WTC11 (cell line): ENCODE measurements around the gene THUMPD3. TPM values are rescaled to one million over a fixed set of nuclear protein-coding genes. Genes with fewer than 3 reads are reported as not detected.

Experiments used
- ATAC-seq: fragments of 200-7000 bp; cut with Tn5 transposase; 2 replicates; pipeline ENCODE4 v1.10.0; 2021; ENCODE audit warnings: mild to moderate bottlenecking, moderate library complexity
- CTCF ChIA-PET: fragments of 300-600 bp; sonication (Branson Sonifier 250); formaldehyde crosslinking; loops from one replicate; lab custom pipeline; 2021; ENCODE audit warnings: antibody characterized with exemption; lab: Charles Lee
- POLR2A ChIA-PET: fragments of 350-600 bp; sonication (Branson Sonifier 250); formaldehyde crosslinking; loops from one replicate; lab custom pipeline; 2021; ENCODE audit warnings: antibody characterized with exemption; lab: Charles Lee
- DNase-seq: peaks from one replicate; pipeline ENCODE4 v3.0.0; 2021; ENCODE audit warnings: low spot score
- H3K27ac Mint-ChIP-seq: 2 replicates; pipeline ENCODE4 v1.8.0; 2021; ENCODE audit warnings: mixed read lengths
- H3K27me3 Mint-ChIP-seq: 2 replicates; pipeline ENCODE4 v1.8.0; 2021; ENCODE audit warnings: low read depth, mild to moderate bottlenecking, moderate library complexity, mixed read lengths
- H3K36me3 Mint-ChIP-seq: 2 replicates; pipeline ENCODE4 v1.8.0; 2021; ENCODE audit warnings: mixed read lengths
- H3K4me1 Mint-ChIP-seq: 2 replicates; pipeline ENCODE4 v1.8.0; 2022; ENCODE audit warnings: mixed read lengths
- H3K4me3 Mint-ChIP-seq: 2 replicates; pipeline ENCODE4 v1.8.0; 2021; ENCODE audit warnings: mild to moderate bottlenecking, moderate library complexity, mixed read lengths
- H3K9me3 Mint-ChIP-seq: 2 replicates; pipeline ENCODE4 v1.8.0; 2021; ENCODE audit warnings: mixed read lengths
- AFF4 ChIP-seq: sonication (generic); formaldehyde crosslinking; IDR thresholded peaks from 2 replicates; pipeline ENCODE4 v1.8.1; 2023; ENCODE audit warnings: mild to moderate bottlenecking, missing genetic modification reagents, borderline replicate concordance
- ARID4B ChIP-seq: sonication (generic); formaldehyde crosslinking; IDR thresholded peaks from 2 replicates; pipeline ENCODE4 v1.8.0; 2023; ENCODE audit warnings: missing genetic modification reagents, mild to moderate bottlenecking, borderline replicate concordance
- CBFB ChIP-seq: sonication (generic); formaldehyde crosslinking; IDR thresholded peaks from 2 replicates; pipeline ENCODE4 v1.8.1; 2022; ENCODE audit warnings: mild to moderate bottlenecking, low read depth, missing genetic modification reagents
- CREB1 ChIP-seq: sonication (generic); formaldehyde crosslinking; IDR thresholded peaks from 2 replicates; pipeline ENCODE4 v1.8.0; 2023; ENCODE audit warnings: mild to moderate bottlenecking, missing genetic modification reagents
- FOXP1 ChIP-seq: sonication (generic); formaldehyde crosslinking; IDR thresholded peaks from 2 replicates; pipeline ENCODE4 v1.8.0; 2022; ENCODE audit warnings: missing genetic modification reagents, mild to moderate bottlenecking, moderate library complexity, borderline replicate concordance
- JUN ChIP-seq: sonication (generic); formaldehyde crosslinking; IDR thresholded peaks from 2 replicates; pipeline ENCODE4 v1.8.0; 2023; ENCODE audit warnings: mild to moderate bottlenecking, missing genetic modification reagents
- MYBL2 ChIP-seq: sonication (generic); formaldehyde crosslinking; IDR thresholded peaks from 2 replicates; pipeline ENCODE4 v1.8.1; 2023; ENCODE audit warnings: mild to moderate bottlenecking, moderate library complexity, missing genetic modification reagents
- NFYB ChIP-seq: sonication (generic); formaldehyde crosslinking; conservative IDR thresholded peaks from 2 replicates; pipeline ENCODE4 v1.8.0; 2022; ENCODE audit warnings: low read depth, missing genetic modification reagents
- SMAD3 ChIP-seq: sonication (generic); formaldehyde crosslinking; IDR thresholded peaks from 2 replicates; pipeline ENCODE4 v1.8.0; 2022; ENCODE audit warnings: missing genetic modification reagents, mild to moderate bottlenecking, borderline replicate concordance
- SOX15 ChIP-seq: fragments of 250-450 bp; sonication (Bioruptor Pico); IDR thresholded peaks from 2 replicates; pipeline ENCODE4 v1.9.0; 2021; ENCODE audit warnings: mild to moderate bottlenecking
- TCF7 ChIP-seq: sonication (generic); formaldehyde crosslinking; IDR thresholded peaks from 2 replicates; pipeline ENCODE4 v1.8.0; 2022; ENCODE audit warnings: mild to moderate bottlenecking, low read depth, missing genetic modification reagents, moderate library complexity
- TP53 ChIP-seq: sonication (generic); formaldehyde crosslinking; IDR thresholded peaks from 2 replicates; pipeline ENCODE4 v1.8.1; 2023; ENCODE audit warnings: mild to moderate bottlenecking, missing genetic modification reagents
- USF1 ChIP-seq: sonication (generic); formaldehyde crosslinking; IDR thresholded peaks from 2 replicates; pipeline ENCODE4 v1.8.0; 2022; ENCODE audit warnings: mild to moderate bottlenecking, missing genetic modification reagents
- ZNF263 ChIP-seq: sonication (generic); formaldehyde crosslinking; IDR thresholded peaks from 2 replicates; pipeline ENCODE4 v1.8.1; 2022; ENCODE audit warnings: low read depth, mild to moderate bottlenecking, moderate library complexity, missing genetic modification reagents
- total RNA-seq: library from RNA; stranded (reverse); gene quantifications from 3 replicates; pipeline ENCODE4 v1.2.3, GENCODE V29; 2021
- TF ChIP-seq, protein P1 (sequence below): sonication (generic); formaldehyde crosslinking; IDR thresholded peaks from 2 replicates; pipeline ENCODE4 v1.8.0; 2023; ENCODE audit warnings: mild to moderate bottlenecking, missing genetic modification reagents
- TF ChIP-seq, protein P2 (sequence below): sonication (generic); formaldehyde crosslinking; IDR thresholded peaks from 2 replicates; pipeline ENCODE4 v1.8.0; 2022; ENCODE audit warnings: mild to moderate bottlenecking, missing genetic modification reagents
- TF ChIP-seq, protein P3 (sequence below): sonication (generic); formaldehyde crosslinking; IDR thresholded peaks from 2 replicates; pipeline ENCODE4 v1.8.1; 2023; ENCODE audit warnings: mild to moderate bottlenecking, missing genetic modification reagents

THUMPD3 gene
- total RNA-seq, 1 experiment from 2014 or later, result 67.5 TPM

GRCh38 chr3:9397332-9397905 lies 34.6 kb downstream of the THUMPD3 start, which contains the start of gene SETD5:
Gene SETD5, plus strand, starts transcription at chr3:9397615. Its CDS starts 31,324 bp downstream, at chr3:9428939.
- peak; percentile 99 for DNase-seq
- TF ChIP-seq ARID4B (CRISPR knock-in tag) (no peak), MYBL2 (CRISPR knock-in tag) (0 out of 2 replicates have a peak, but pooled peaks have one; percentile 11), SOX15 (CRISPR knock-in tag) (no peak), CBFB (CRISPR knock-in tag) (0 out of 2 replicates have a peak, but pooled peaks have one; percentile 70), NFYB (CRISPR knock-in tag) (peak; percentile 63), SMAD3 (CRISPR knock-in tag) (no peak), TP53 (CRISPR knock-in tag) (peak; percentile 37; the same call in 1 of the 2 replicates), ZNF263 (no peak)
- TF ChIP-seq, protein P1, sequence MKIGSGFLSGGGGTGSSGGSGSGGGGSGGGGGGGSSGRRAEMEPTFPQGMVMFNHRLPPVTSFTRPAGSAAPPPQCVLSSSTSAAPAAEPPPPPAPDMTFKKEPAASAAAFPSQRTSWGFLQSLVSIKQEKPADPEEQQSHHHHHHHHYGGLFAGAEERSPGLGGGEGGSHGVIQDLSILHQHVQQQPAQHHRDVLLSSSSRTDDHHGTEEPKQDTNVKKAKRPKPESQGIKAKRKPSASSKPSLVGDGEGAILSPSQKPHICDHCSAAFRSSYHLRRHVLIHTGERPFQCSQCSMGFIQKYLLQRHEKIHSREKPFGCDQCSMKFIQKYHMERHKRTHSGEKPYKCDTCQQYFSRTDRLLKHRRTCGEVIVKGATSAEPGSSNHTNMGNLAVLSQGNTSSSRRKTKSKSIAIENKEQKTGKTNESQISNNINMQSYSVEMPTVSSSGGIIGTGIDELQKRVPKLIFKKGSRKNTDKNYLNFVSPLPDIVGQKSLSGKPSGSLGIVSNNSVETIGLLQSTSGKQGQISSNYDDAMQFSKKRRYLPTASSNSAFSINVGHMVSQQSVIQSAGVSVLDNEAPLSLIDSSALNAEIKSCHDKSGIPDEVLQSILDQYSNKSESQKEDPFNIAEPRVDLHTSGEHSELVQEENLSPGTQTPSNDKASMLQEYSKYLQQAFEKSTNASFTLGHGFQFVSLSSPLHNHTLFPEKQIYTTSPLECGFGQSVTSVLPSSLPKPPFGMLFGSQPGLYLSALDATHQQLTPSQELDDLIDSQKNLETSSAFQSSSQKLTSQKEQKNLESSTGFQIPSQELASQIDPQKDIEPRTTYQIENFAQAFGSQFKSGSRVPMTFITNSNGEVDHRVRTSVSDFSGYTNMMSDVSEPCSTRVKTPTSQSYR, result 0 out of 2 replicates have a peak, but pooled peaks have one; percentile 4
- Mint-ChIP-seq H3K4me1 (peaks cover 54% of the 10 kb centered on the region), H3K27me3 (no peaks in the 10 kb centered on the region), H3K9me3 (no peaks in the 10 kb centered on the region), H3K4me3 (peak within 1 kb of the TSS; percentile 100), H3K36me3 (peaks cover 32% of the 10 kb centered on the region), H3K27ac (peak within 1 kb of the TSS; percentile 100)
- ATAC-seq, result peak; percentile 67
- CTCF ChIA-PET, result interaction anchor here (0.8 to 3.7 kb wide), 4 partner anchors 25 to 409 kb away, joined by 3 to 13 read pairs (median 6); no protein-coding TSS in a partner anchor
- POLR2A ChIA-PET, result interaction anchor here (0.5 to 4.6 kb wide), 9 partner anchors 10 to 334 kb away, joined by 3 to 36 read pairs (median 4); partner anchors contain the start of genes BRPF1 and THUMPD3

DNA sequence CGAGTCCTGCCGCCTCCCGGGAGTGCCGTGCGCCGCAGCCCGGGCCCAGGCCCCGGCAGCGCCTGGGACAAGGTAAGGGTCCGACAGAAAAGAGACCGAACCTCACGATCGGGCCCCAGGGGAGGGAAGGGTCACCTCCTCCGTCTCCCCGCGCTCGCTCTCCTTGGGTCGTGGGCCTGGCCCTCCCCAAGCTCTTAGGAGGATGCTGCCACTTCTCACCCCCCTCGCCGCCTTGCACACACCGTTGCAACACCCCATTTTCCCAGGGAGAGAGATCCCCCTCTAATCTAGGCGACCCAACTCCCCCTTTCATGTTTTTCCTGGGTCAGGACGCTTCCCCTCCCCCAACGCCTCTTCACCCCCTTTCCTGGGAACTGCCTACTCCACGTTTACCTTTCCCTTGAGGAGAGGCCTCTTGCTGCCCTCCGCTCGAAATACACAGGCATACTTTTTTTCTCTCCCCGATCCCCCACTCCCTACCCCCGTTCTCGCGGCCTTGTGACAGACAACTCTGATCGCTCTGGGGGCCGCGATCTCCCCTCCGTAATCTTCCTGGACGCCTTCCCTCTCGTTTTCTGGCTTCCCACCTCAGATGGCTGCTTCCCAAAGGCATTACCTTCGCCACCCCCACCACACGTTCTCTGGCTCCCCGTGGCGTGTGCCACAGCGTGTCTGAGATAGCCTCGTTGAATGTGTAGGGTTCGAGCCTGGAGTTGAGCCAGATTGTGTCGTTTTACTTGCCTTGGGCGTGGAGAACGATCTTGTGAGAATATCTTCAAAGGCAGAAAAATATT lies 35.2 kb downstream of the THUMPD3 start:
- H3K27me3 Mint-ChIP-seq, result no peaks in the 10 kb centered on the region
- peak; percentile 26 for DNase-seq
- CTCF ChIA-PET, result interaction anchor here (1.0 to 3.7 kb wide), 2 partner anchors 35 to 45 kb away, joined by 3 to 13 read pairs; partner anchors contain the start of gene THUMPD3
- no peak for ATAC-seq
- POLR2A ChIA-PET, result interaction anchor here (0.5 to 4.6 kb wide), 4 partner anchors 9 to 42 kb away, joined by 3 to 36 read pairs (median 5); partner anchors contain the start of gene THUMPD3
- H3K36me3 Mint-ChIP-seq, result peaks cover 31% of the 10 kb centered on the region
- H3K4me1 Mint-ChIP-seq, result peaks cover 61% of the 10 kb centered on the region
- H3K9me3 Mint-ChIP-seq, result no peaks in the 10 kb centered on the region
- peak overlapping the region; percentile 100 for H3K4me3 Mint-ChIP-seq
- peak overlapping the region; percentile 100 for H3K27ac Mint-ChIP-seq
- TF ChIP-seq USF1 (CRISPR knock-in tag) (0 out of 2 replicates have a peak, but pooled peaks have one; percentile 38), TCF7 (peak; percentile 64; the same call in 1 of the 2 replicates), AFF4 (no peak), CREB1 (CRISPR knock-in tag) (no peak), JUN (CRISPR knock-in tag) (peak; percentile 72; the same call in 1 of the 2 replicates), FOXP1 (CRISPR knock-in tag) (peak; percentile 41; the same call in 1 of the 2 replicates), NFYB (CRISPR knock-in tag) (0 out of 2 replicates have a peak, but pooled peaks have one; percentile 25)
- TF ChIP-seq, protein P2, sequence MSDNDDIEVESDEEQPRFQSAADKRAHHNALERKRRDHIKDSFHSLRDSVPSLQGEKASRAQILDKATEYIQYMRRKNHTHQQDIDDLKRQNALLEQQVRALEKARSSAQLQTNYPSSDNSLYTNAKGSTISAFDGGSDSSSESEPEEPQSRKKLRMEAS (CRISPR knock-in tag), result 0 out of 2 replicates have a peak, but pooled peaks have one; percentile 18
- TF ChIP-seq, protein P3, sequence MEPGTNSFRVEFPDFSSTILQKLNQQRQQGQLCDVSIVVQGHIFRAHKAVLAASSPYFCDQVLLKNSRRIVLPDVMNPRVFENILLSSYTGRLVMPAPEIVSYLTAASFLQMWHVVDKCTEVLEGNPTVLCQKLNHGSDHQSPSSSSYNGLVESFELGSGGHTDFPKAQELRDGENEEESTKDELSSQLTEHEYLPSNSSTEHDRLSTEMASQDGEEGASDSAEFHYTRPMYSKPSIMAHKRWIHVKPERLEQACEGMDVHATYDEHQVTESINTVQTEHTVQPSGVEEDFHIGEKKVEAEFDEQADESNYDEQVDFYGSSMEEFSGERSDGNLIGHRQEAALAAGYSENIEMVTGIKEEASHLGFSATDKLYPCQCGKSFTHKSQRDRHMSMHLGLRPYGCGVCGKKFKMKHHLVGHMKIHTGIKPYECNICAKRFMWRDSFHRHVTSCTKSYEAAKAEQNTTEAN, result 0 out of 2 replicates have a peak, but pooled peaks have one; percentile 47
